MCF 10A (cell line): ENCODE measurements around the gene FUCA1. TPM values are rescaled to one million over a fixed set of nuclear protein-coding genes. Genes with fewer than 3 reads are reported as not detected.
A peak's percentile ranks its signal among the peaks of the same experiment; 100 is the strongest.
"Not testable (repeated sequence)": the region's sequence is repeated elsewhere in the genome, so short reads cannot be mapped to it uniquely, and the experiment has no call there.

Experiments
- BruUV-seq: library from RNA; stranded (reverse); fragments of 400-500 nt; replicated peaks from 2 replicates; lab custom pipeline; 2021; lab: Mats Ljungman, UMichigan
- CTCF ChIA-PET: fragments of 300-600 bp; sonication (Branson Sonifier 250); formaldehyde crosslinking; extraction: SDS; loops from one replicate; lab custom pipeline; 2021; ENCODE audit warnings: antibody characterized with exemption, inconsistent platforms; lab: Yijun Ruan, JAX
- POLR2A ChIA-PET: fragments of 300-600, 350-650 bp; sonication (Branson Sonifier 250); formaldehyde crosslinking; extraction: SDS; loops from one replicate; lab custom pipeline; 2020; ENCODE audit warnings: antibody characterized with exemption, inconsistent platforms; lab: Yijun Ruan, JAX
- DNase-seq: peaks from one replicate; pipeline ENCODE4 v3.0.0-alpha.2; 2018; ENCODE audit not compliant: unreplicated experiment
- H3K27ac Mint-ChIP-seq: one replicate; pipeline ENCODE4 v1.8.0; 2022; ENCODE audit warnings: mild to moderate bottlenecking, low read depth, mixed read lengths; ENCODE audit not compliant: unreplicated experiment
- H3K27me3 Mint-ChIP-seq: one replicate; pipeline ENCODE4 v1.8.0; 2022; ENCODE audit warnings: mixed read lengths; ENCODE audit not compliant: insufficient read depth, unreplicated experiment
- H3K36me3 Mint-ChIP-seq: one replicate; pipeline ENCODE4 v1.8.0; 2022; ENCODE audit warnings: mild to moderate bottlenecking, moderate library complexity, mixed read lengths; ENCODE audit not compliant: insufficient read depth, unreplicated experiment
- H3K4me1 Mint-ChIP-seq: one replicate; pipeline ENCODE4 v1.8.0; 2022; ENCODE audit warnings: mixed read lengths; ENCODE audit not compliant: insufficient read depth, unreplicated experiment
- H3K4me3 Mint-ChIP-seq: one replicate; pipeline ENCODE4 v1.8.0; 2022; ENCODE audit warnings: mild to moderate bottlenecking, moderate library complexity, mixed read lengths; ENCODE audit not compliant: unreplicated experiment
- H3K9me3 Mint-ChIP-seq: one replicate; pipeline ENCODE4 v1.8.0; 2022; ENCODE audit warnings: mixed read lengths; ENCODE audit not compliant: unreplicated experiment
- CTCF ChIP-seq: fragments of 200-600 bp; IDR thresholded peaks from one replicate; pipeline ENCODE4 v1.8.0; 2022; ENCODE audit warnings: antibody characterized with exemption, mild to moderate bottlenecking; ENCODE audit not compliant: unreplicated experiment
- intact Hi-C: fragments of 100-400 bp; cut with micrococcal nuclease; formaldehyde crosslinking; loops from 2 replicates; pipeline ENCODE4 v1.14.1; 2022
- total RNA-seq: library from RNA; stranded (reverse); gene quantifications from 2 replicates; pipeline ENCODE4 v1.2.3, GENCODE V29; 2022

The FUCA1 gene
- total RNA-seq, 1 experiment from 2014 or later: 7.9 TPM

GRCh38 chr1:23836037-23836436, 32.1 kb downstream of the FUCA1 start:
- TF ChIP-seq CTCF: no peak
- Mint-ChIP-seq H3K4me3 (no peak overlapping the region), H3K9me3 (no peaks in the 10 kb centered on the region), H3K27me3 (peaks cover 22% of the 10 kb centered on the region), H3K27ac (no peak overlapping the region), H3K36me3 (peaks cover 4% of the 10 kb centered on the region), H3K4me1 (no peaks in the 10 kb centered on the region)
- BruUV-seq: no TSS peak
- ChIA-PET CTCF (no interaction called here), POLR2A (no interaction called here)
- intact Hi-C loops: no loop called here
- no peak for DNase-seq

DNA sequence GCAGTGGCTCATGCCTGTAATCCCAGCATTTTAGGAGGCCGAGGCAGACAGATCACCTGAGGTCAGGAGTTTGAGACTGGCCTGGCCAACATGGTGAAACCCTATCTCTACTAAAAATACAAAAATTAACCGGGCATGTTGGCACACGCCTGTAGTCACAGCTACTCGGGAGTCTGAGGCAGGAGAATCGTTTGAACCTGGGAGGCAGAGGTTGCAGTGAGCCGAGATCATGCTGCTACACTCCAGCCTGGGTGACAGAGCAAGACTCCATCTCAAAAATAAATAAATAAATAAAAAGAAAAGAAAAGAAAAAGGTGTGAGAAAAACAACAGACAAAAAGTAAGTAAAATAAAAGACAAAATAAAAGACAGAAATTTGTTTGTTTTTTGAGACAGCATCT, 33.9 kb downstream of the FUCA1 start:
- POLR2A ChIA-PET: interaction anchor here (0.6 to 2.5 kb wide), 8 partner anchors 9 to 118 kb away, joined by 3 to 18 read pairs (median 3); partner anchors contain the start of genes HMGCL and PITHD1
- H3K36me3 Mint-ChIP-seq, H3K27ac Mint-ChIP-seq, intact Hi-C loops, H3K9me3 Mint-ChIP-seq, CTCF ChIA-PET, DNase-seq, H3K4me3 Mint-ChIP-seq, H3K4me1 Mint-ChIP-seq, BruUV-seq: not testable (repeated sequence)
- peaks cover 22% of the 10 kb centered on the region for H3K27me3 Mint-ChIP-seq

- no peaks in the 10 kb centered on the region for H3K9me3 Mint-ChIP-seq
- TF ChIP-seq CTCF: no peak
- no peak for DNase-seq
- H3K36me3 Mint-ChIP-seq: no peaks in the 10 kb centered on the region
- intact Hi-C loops: no loop called here
- H3K4me3 Mint-ChIP-seq: no peak overlapping the region
- no peak overlapping the region for H3K27ac Mint-ChIP-seq
- H3K27me3 Mint-ChIP-seq: no peaks in the 10 kb centered on the region
- ChIA-PET POLR2A (interaction anchor here (1.3 kb wide), 1 partner anchor 27 kb away, joined by 4 read pairs; no protein-coding TSS in a partner anchor), CTCF (interaction anchor here (0.6 kb wide), 1 partner anchor 17 kb away, joined by 3 read pairs; no protein-coding TSS in a partner anchor)
- BruUV-seq: no TSS peak
- H3K4me1 Mint-ChIP-seq: peaks cover 11% of the 10 kb centered on the region
These were observed 40.4 kb downstream of the FUCA1 start for GRCh38 chr1:23827717-23828116.

DNA sequence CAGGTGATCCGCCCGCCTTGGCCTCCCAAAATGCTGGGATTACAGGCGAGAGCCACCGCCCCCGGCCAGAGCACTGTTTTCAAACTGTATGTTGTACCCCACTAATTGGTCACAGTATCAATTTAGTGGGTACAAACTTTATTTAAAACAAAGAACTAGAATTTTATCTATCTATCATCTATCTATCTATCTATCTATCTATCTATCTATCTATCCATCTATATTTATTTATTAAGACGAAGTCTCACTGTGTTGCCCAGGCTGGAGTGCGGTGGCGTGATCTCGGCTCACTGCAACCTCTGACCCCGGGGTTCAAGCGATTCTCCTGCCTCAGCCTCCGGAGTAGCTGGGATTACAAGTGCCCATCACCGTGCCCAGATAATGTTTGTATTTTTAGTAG, 41.5 kb downstream of the FUCA1 start:
- H3K36me3 Mint-ChIP-seq, H3K9me3 Mint-ChIP-seq, DNase-seq, H3K27me3 Mint-ChIP-seq, BruUV-seq, H3K27ac Mint-ChIP-seq, intact Hi-C loops, H3K4me3 Mint-ChIP-seq: not testable (repeated sequence)
- CTCF ChIA-PET: interaction anchor here (0.5 to 1.2 kb wide), 2 partner anchors 11 to 43 kb away, joined by 3 read pairs; no protein-coding TSS in a partner anchor
- POLR2A ChIA-PET: interaction anchor here (0.6 to 2.6 kb wide), 3 partner anchors 13 to 104 kb away, joined by 3 to 15 read pairs (median 4); no protein-coding TSS in a partner anchor
- H3K4me1 Mint-ChIP-seq: peaks cover 11% of the 10 kb centered on the region

DNA sequence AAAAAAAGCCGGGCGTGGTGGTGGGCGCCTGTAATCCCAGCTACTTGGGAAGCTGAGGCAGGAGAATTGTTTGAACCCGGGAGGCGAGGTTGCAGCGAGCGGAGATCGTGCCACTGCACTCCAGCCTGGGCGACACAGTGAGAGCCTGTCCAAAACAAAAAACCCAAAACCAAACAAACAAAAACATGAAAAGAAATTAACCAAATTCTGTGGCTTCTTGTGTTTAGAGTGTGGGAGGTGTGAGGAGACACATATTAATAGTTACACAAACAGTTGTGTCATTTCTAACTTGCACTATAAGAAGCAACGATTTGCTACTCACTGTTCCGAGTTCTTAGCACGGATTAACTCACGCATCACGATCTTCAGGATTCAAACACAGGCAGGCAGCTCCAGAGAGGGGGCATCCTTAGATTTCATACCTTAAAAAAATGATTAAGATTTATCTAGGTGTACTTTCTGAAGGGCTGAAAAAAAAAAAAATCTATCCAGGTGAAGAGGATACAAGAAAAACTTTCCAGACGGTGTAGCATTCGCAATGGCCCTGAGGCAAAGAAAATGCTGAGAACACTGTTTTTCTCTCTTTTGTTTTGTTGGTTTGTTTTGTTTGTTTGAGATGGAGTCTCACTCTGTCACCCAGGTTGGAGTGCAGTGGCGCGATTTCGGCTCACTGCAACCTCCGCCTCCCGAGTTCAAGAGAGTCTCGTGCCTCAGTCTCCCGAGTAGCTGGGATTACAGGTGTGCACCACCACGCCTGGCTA, 42.1 kb downstream of the FUCA1 start:
- Mint-ChIP-seq H3K4me3 (peak overlapping the region; percentile 90), H3K9me3 (no peaks in the 10 kb centered on the region), H3K36me3 (peaks cover 1% of the 10 kb centered on the region), H3K27ac (peak overlapping the region; percentile 92), H3K4me1 (peaks cover 11% of the 10 kb centered on the region), H3K27me3 (no peaks in the 10 kb centered on the region)
- TF ChIP-seq CTCF: no peak
- BruUV-seq: TSS peak; percentile 71
- intact Hi-C loops: no loop called here
- ChIA-PET CTCF (interaction anchor here (0.5 to 1.9 kb wide), 3 partner anchors 10 to 43 kb away, joined by 3 to 11 read pairs (median 3); no protein-coding TSS in a partner anchor), POLR2A (interaction anchor here (0.6 to 3.0 kb wide), 20 partner anchors 9 to 376 kb away, joined by 3 to 43 read pairs (median 5); partner anchors contain the start of genes GALE, LYPLA2 and PITHD1)
- no peak for DNase-seq
